Gastrocnemius medialis (tissue), 4 donors: ENCODE data around the gene ANKRD40CL. TPM values are rescaled to one million over a fixed set of nuclear protein-coding genes. Genes with fewer than 3 reads are reported as not detected.

Experiments used
- ATAC-seq, 2 donors: fragments of 150-250 bp; one replicate each; pipeline ENCODE4 v1.9.1; 2016
- DNase-seq, 2 donors: peaks; one replicate each; pipeline ENCODE4 v3.0.0-alpha.2; 2019
- H3K27ac ChIP-seq, 4 donors: fragments of 200-600 bp; sonication (generic); 1 replicate in 1 of 4; 2 replicates in 3 of 4; pipeline ENCODE4 v1.5.1; 2016 to 2018; ENCODE audit warnings: mild to moderate bottlenecking in 2 of 4, moderate library complexity in 1 of 4
- H3K27me3 ChIP-seq, 3 donors: fragments of 200-600 bp; sonication (generic) in 2 of 3; 1 replicate in 1 of 3; 2 replicates in 2 of 3; pipeline versions ENCODE4 v1.5.1 to v1.6.0; 2016 to 2019; ENCODE audit warnings: mild to moderate bottlenecking in 1 of 3, moderate library complexity in 1 of 3
- H3K36me3 ChIP-seq, 2 donors: fragments of 200-600 bp; sonication (generic) in 1 of 2; one replicate each; pipeline ENCODE4 v1.5.1; 2017 to 2018
- H3K4me1 ChIP-seq, 2 donors: fragments of 200-600 bp; sonication (generic) in 1 of 2; one replicate each; pipeline ENCODE4 v1.5.1; 2016 to 2017; ENCODE audit warnings: mild to moderate bottlenecking in 2 of 2
- H3K4me3 ChIP-seq, 4 donors: fragments of 200-600 bp; sonication (generic) in 3 of 4; 1 replicate in 1 of 4; 2 replicates in 3 of 4; pipeline ENCODE4 v1.5.1; 2016 to 2019; ENCODE audit warnings: mild to moderate bottlenecking in 2 of 4
- H3K9me3 ChIP-seq, 3 donors: fragments of 200-600 bp; sonication (generic) in 2 of 3; 1 replicate in 1 of 3; 2 replicates in 2 of 3; pipeline ENCODE4 v1.5.1; 2016 to 2019
- POLR2A ChIP-seq, 2 donors: fragments of 450-650 bp; IDR thresholded peaks; one replicate each; pipeline ENCODE4 v1.6.1; 2017; ENCODE audit warnings: antibody characterized with exemption in 2 of 2, mild to moderate bottlenecking in 2 of 2, moderate library complexity in 2 of 2
- in situ Hi-C, 4 donors: fragments of 200-750 bp; cut with MboI; loops; one replicate each; pipeline versions ENCODE4 v1.15.0 to v1.8.0; 2017; ENCODE audit warnings: low sequenced_read_pairs in 4 of 4
- intact Hi-C: fragments of 100-400 bp; cut with DNase I; formaldehyde crosslinking; loops from one replicate; pipeline ENCODE4 v1.15.1; 2023; ENCODE audit warnings: low total_unique reads
- total RNA-seq, 4 donors: library from RNA; depleted of rRNA; stranded (reverse); fragments of >200 nt; gene quantifications; one replicate each; pipeline versions ENCODE4 v1.1.0 to v1.2.3, GENCODE V29; 2016
- TF ChIP-seq, protein P1 (sequence below), 5 experiments: fragments of 450-650 bp in 3 of 5; fragments of 200-600 bp in 2 of 5; sonication (generic) in 2 of 5; IDR thresholded peaks in 4 of 5; conservative IDR thresholded peaks in 1 of 5; 1 replicate in 4 of 5; 2 replicates in 1 of 5; pipeline ENCODE4 v1.5.1; 2016 to 2019; ENCODE audit warnings: antibody characterized with exemption in 5 of 5, mild to moderate bottlenecking in 3 of 5, moderate library complexity in 3 of 5

Gene ANKRD40CL
- total RNA-seq, 4 donors from 2014 or later, result not detected

DNA sequence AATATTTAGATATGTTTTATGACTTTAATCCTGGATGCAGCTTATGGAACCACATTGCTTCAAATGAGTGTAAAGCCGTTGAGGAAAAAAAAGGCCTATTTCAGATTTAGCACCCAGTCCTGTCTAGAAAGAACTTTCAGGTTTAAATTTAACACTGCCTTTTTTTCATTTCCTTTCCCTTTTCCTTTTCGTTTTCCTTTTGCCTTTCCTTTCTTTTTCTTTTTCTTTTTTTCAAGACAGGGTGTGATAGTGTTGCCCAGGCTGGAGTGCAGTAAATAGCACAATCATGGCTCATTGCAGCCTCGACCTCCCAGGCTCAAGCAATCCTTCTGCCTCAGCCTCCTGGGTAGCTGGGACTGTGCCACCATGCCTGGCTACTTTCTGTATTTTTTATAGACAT is 32.0 kb downstream of the ANKRD40CL start:
- no peak overlapping the region for H3K27ac ChIP-seq
- H3K36me3 ChIP-seq, result peaks cover 0 to 19% of the 10 kb centered on the region in 2 donors
- ATAC-seq (no peak), DNase-seq (no peak)
- peaks cover 9 to 25% of the 10 kb centered on the region in 2 donors for H3K4me1 ChIP-seq
- H3K4me3 ChIP-seq, result no peak overlapping the region
- H3K27me3 ChIP-seq, result no peaks in the 10 kb centered on the region
- H3K9me3 ChIP-seq, result no peaks in the 10 kb centered on the region
- intact Hi-C loops, result no loop called here
- TF ChIP-seq, protein P1, sequence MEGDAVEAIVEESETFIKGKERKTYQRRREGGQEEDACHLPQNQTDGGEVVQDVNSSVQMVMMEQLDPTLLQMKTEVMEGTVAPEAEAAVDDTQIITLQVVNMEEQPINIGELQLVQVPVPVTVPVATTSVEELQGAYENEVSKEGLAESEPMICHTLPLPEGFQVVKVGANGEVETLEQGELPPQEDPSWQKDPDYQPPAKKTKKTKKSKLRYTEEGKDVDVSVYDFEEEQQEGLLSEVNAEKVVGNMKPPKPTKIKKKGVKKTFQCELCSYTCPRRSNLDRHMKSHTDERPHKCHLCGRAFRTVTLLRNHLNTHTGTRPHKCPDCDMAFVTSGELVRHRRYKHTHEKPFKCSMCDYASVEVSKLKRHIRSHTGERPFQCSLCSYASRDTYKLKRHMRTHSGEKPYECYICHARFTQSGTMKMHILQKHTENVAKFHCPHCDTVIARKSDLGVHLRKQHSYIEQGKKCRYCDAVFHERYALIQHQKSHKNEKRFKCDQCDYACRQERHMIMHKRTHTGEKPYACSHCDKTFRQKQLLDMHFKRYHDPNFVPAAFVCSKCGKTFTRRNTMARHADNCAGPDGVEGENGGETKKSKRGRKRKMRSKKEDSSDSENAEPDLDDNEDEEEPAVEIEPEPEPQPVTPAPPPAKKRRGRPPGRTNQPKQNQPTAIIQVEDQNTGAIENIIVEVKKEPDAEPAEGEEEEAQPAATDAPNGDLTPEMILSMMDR (IDR thresholded peaks at IDR 0.05 in 4 of 5, conservative IDR thresholded peaks at IDR 0.05 in 1 of 5), result no peak
- in situ Hi-C loops, result no loop called here

DNA sequence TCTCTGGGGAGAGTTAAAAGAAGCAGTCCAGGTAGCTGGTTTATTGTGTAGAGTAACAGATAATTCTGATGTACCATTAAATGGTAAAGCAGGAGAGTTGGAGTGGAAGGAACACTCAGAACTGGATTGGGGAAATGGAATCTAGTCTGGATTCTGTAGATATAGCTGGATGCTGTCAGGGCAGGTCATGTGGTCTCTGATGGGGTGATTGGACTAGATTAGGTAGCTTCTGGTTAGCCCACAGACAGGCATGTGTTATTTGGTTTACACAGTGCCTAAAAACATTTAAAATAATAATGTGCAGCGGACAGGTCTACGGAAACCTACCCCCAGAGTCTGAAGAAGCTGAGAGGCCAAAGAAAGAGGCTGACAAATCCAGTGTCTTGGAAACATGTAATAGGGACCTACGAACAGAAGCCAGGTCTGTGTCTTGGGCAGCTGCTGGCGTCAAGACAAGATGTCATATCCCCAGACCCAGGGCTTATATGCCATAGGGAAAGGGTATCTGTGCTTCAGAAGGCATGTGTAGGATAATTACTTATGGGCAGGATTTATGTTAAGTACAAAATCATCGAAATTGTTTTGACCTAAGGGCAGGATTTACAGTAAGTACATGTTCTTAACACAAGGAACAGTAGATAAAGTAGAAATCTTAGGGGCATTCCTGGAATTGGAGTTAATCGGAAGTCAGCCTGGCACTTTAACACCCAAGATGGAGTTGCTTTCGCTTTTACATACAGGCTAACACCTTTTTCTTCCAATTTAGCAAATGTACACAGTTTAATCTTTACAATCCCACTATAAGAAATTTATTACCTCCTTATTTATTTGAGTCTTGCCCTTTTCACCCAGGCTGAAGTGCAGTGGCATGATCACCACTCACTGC is 35.5 kb downstream of the ANKRD40CL start:
- peak in 1 of 2 donors; percentile 11 for ATAC-seq
- no peaks in the 10 kb centered on the region for H3K9me3 ChIP-seq
- DNase-seq, result no peak
- TF ChIP-seq, protein P1 (IDR thresholded peaks at IDR 0.05 in 4 of 5, conservative IDR thresholded peaks at IDR 0.05 in 1 of 5), result no peak
- no peak for TF ChIP-seq POLR2A (IDR thresholded peaks at IDR 0.05)
- peak overlapping the region in 3 of 4 donors; percentile 33 to 97 (median 58) for H3K27ac ChIP-seq
- intact Hi-C loops (no loop called here), in situ Hi-C loops (no loop called here)
- no peaks in the 10 kb centered on the region for H3K27me3 ChIP-seq
- H3K4me1 ChIP-seq, result peaks cover 32 to 37% of the 10 kb centered on the region in 2 donors
- H3K36me3 ChIP-seq, result no peaks in the 10 kb centered on the region
- H3K4me3 ChIP-seq, result no peak overlapping the region

DNA sequence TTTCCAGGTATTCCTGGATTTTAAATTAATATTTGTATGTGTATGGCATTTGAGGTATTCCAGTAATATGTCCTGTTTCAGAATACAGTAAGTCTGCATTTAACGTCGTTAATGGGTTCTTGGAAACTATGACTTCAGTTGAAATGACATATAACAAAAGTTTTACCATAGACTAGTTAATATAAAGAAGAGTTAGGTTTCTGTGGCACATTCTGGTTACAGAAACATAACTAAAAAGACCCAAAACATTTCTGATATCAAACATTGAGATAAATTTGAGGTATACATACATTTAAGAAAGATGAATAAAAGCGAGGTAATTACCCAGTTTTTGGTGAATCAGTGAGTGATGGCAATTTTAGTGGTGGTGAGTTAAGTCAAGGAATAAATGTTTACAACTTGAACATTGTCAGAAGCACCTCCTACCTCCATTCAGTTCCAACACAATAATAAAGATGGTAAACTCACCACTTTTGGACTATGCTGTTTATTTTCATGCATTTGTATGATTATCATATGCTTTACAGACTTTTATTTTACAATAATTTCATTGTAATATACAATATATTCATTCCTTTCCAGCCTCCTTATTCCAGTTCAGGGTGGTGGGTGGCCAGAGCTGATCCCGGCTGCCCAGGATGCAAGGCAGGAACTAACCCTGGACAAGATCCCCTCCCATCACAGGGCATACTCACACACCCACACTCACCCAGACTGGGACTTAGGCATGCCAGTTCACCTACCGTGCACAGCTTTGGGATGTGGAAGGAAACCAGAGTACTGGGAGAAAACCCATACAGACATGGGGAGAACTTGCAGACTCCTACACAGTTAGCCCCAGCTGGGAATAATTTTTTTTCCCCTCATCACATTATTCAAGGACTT is 38.2 kb downstream of the ANKRD40CL start:
- no peaks in the 10 kb centered on the region for H3K27me3 ChIP-seq
- H3K4me3 ChIP-seq, result no peak overlapping the region
- in situ Hi-C loops (no loop called here), intact Hi-C loops (no loop called here)
- no peaks in the 10 kb centered on the region for H3K36me3 ChIP-seq
- DNase-seq (no peak), ATAC-seq (no peak)
- peaks cover 56 to 61% of the 10 kb centered on the region in 2 donors for H3K4me1 ChIP-seq
- no peak for TF ChIP-seq POLR2A (IDR thresholded peaks at IDR 0.05)
- H3K27ac ChIP-seq, result peak overlapping the region in 2 of 4 donors; percentile 21 to 97
- H3K9me3 ChIP-seq, result no peaks in the 10 kb centered on the region

DNA sequence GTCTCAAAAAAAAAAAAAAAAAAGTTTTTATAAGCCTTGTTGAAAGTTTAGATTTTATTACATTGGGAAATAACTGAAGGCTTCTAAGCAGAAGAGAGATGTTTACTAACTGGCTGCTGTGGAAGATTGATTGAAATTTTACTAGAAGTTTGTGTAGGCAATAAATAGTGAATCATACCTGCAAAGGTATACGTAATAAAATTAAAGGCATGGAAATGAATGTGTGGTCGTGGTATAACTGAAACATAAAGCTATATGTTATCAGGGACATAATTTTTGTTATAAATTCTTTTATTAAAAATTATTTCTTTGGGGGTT is 39.2 kb downstream of the ANKRD40CL start:
- TF ChIP-seq POLR2A (IDR thresholded peaks at IDR 0.05), result no peak
- TF ChIP-seq, protein P1 (IDR thresholded peaks at IDR 0.05 in 4 of 5, conservative IDR thresholded peaks at IDR 0.05 in 1 of 5), result no peak
- Histone ChIP-seq H3K9me3 (no peaks in the 10 kb centered on the region), H3K27me3 (no peaks in the 10 kb centered on the region), H3K27ac (peak overlapping the region in 2 of 4 donors; percentile 37 to 97), H3K4me1 (peaks cover 67 to 71% of the 10 kb centered on the region in 2 donors), H3K36me3 (no peaks in the 10 kb centered on the region), H3K4me3 (no peak overlapping the region)
- intact Hi-C loops, result no loop called here
- in situ Hi-C loops, result no loop called here
- DNase-seq (no peak), ATAC-seq (no peak)
